Right atrium auricular region (tissue), 2 donors: ENCODE data around the gene HYAL2. TPM values are rescaled to one million over a fixed set of nuclear protein-coding genes. Genes with fewer than 3 reads are reported as not detected.
A peak's percentile ranks its signal among the peaks of the same experiment; 100 is the strongest.

Experiments
- DNase-seq: peaks from one replicate; pipeline ENCODE4 v3.0.0-alpha.2; 2019; ENCODE audit warnings: low spot score
- H3K27ac ChIP-seq, 2 donors: fragments of 200-600 bp; sonication (generic); 1 replicate in 1 of 2; 2 replicates in 1 of 2; pipeline ENCODE4 v1.5.1; 2016 to 2019
- H3K27me3 ChIP-seq, 2 donors: fragments of 200-600 bp; sonication (generic); one replicate each; pipeline versions ENCODE4 v1.5.1 to v1.6.0; 2017 to 2019
- H3K36me3 ChIP-seq: fragments of 200-600 bp; sonication (generic); one replicate; pipeline ENCODE4 v1.5.1; 2016
- H3K4me1 ChIP-seq, 2 donors: fragments of 200-600 bp; sonication (generic); one replicate each; pipeline versions ENCODE4 v1.5.1 to v1.6.0; 2017 to 2019
- H3K4me3 ChIP-seq, 2 donors: fragments of 200-600 bp; sonication (generic); 1 replicate in 1 of 2; 2 replicates in 1 of 2; pipeline ENCODE4 v1.5.1; 2017 to 2019; ENCODE audit warnings: mild to moderate bottlenecking in 1 of 2, moderate library complexity in 1 of 2
- H3K9me3 ChIP-seq, 2 donors: fragments of 200-600 bp; sonication (generic); one replicate each; pipeline ENCODE4 v1.5.1; 2019
- CTCF ChIP-seq, 2 donors: fragments of 200-600 bp; sonication (generic); IDR thresholded peaks; one replicate each; pipeline ENCODE4 v1.5.1; 2019; ENCODE audit warnings: antibody characterized with exemption in 2 of 2
- total RNA-seq, 2 donors: library from RNA; depleted of rRNA; stranded (reverse); fragments of >200 nt; gene quantifications; one replicate each; pipeline ENCODE4 v1.1.0, GENCODE V29; 2016

The HYAL2 gene
- total RNA-seq, 2 donors from 2014 or later, result 129 to 198 TPM

DNA sequence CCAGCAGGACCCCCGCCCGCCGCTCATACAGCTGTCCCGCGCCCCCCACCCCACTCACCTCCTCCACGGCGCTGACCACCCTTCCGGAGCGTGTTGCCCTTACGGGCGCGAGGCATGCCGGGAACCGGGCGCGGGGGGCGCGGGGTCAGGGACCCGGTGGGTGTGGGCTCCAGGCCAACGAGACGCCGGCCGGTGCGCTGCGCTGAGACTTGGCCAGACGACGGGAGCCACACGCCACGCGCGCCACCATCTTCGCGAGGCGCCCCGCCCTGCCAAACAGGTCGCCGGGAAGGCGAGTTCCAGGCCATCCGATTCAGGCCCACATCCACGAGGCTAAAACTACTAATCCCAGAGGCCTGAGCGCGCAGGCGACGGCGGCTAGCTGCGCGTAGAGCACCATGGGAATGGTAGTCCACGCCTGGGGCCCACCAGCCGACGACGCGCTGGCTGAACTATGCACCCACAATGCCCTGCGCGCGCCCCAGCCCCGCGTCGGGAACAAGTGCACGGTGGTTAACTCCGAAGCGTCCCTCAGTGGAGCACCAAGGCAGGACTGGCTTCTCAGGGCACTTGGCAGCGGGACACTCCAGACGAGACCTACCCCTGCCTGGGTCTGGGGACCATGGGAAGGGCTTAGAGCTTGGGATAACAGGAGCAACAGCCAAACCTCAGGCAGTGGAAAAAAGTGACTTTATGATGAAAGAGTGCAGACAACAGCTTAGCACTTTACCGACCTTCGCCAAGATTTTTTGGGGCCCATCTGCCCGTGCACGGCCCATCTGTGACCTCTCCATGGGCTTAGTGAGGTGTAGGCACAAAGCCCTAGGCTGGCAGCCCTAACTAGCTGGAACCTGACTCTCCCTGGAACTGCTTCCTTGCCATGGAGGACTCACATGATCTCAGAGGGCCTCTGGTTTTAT lies 30.1 kb downstream of the HYAL2 start, which contains the start of gene IFRD2:
IFRD2 (minus strand) TSS at position 271 of the 920 bp plus-strand sequence; CDS start at position 116, 155 bp downstream.
- peak in 1 of 2 donors; percentile 16 for TF ChIP-seq CTCF (IDR thresholded peaks at IDR 0.05)
- DNase-seq, result peak; percentile 98
- H3K36me3 ChIP-seq, result peaks cover 32% of the 10 kb centered on the region
- H3K27ac ChIP-seq, result peak within 1 kb of the TSS; percentile 91 to 96
- no peaks in the 10 kb centered on the region for H3K27me3 ChIP-seq
- H3K4me3 ChIP-seq, result peak within 1 kb of the TSS; percentile 88 to 99
- H3K9me3 ChIP-seq, result no peaks in the 10 kb centered on the region
- peaks cover 0 to 36% of the 10 kb centered on the region in 2 donors for H3K4me1 ChIP-seq

DNA sequence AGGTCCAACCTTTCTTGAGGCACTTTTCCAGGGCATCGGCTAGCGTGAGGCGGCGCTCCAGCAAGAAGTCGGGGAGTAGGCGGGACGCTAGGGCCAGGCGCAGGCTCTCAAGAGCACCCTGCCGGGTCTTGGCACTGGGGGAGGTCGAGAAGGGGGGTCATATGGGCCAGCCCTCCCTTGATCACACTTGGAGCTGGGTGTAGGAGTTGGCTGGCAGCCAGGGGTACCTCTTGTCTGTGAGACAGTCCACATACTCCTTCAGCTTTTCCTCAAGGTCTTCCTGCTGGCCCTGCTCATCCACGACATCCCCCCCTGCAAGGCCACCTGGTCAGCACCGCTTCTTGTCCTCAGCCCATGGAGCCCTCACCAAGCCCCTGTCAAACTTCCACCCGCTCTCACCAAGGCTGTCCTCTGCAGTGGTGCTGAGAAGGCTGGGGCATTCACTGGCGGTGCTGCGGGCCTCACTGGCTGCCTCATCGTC lies 32.3 kb downstream of the HYAL2 start:
- Histone ChIP-seq H3K27ac (no peak overlapping the region), H3K4me3 (no peak overlapping the region), H3K27me3 (no peaks in the 10 kb centered on the region), H3K9me3 (no peaks in the 10 kb centered on the region), H3K4me1 (peaks cover 0 to 58% of the 10 kb centered on the region in 2 donors), H3K36me3 (peaks cover 38% of the 10 kb centered on the region)
- DNase-seq, result no peak
- no peak for TF ChIP-seq CTCF (IDR thresholded peaks at IDR 0.05)

- Histone ChIP-seq H3K9me3 (no peaks in the 10 kb centered on the region), H3K27ac (no peak overlapping the region), H3K4me3 (no peak overlapping the region), H3K4me1 (peaks cover 0 to 58% of the 10 kb centered on the region in 2 donors), H3K27me3 (no peaks in the 10 kb centered on the region), H3K36me3 (peaks cover 38% of the 10 kb centered on the region)
- no peak for DNase-seq
- no peak for TF ChIP-seq CTCF (IDR thresholded peaks at IDR 0.05)
These were observed 33.4 kb downstream of the HYAL2 start for GRCh38 chr3:50289130-50289529.

DNA sequence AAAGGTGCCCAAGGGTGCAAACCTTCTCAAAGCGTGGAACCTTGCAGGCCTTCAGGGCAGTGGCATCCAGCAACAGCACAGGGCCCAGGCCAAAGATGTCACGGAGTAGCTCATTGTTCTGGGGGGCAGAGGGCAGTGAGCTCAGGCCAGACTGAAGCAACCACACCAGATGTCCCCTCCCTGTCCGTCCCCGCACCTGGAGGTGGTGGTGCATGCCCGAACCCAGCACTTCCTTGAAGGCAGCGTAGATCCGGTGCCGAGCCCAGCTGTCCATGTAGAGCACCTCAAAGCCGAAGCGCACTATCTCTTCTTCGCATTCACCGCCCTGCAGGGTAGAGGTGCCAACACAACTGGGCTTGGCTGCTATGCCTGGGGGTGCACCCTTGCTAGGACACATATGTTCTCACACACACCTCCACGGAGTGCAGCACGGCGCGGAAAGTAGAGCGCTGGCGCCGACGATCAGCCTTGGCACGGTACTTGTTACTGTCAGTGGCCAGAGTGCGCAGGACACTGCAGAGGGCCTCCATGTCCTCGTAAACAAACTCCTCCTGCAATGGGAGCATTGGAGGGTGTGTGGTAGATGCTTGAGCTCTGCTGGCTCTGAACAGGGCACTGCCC lies 34.0 kb downstream of the HYAL2 start:
- no peak for TF ChIP-seq CTCF (IDR thresholded peaks at IDR 0.05)
- Histone ChIP-seq H3K9me3 (no peaks in the 10 kb centered on the region), H3K36me3 (peaks cover 38% of the 10 kb centered on the region), H3K27me3 (no peaks in the 10 kb centered on the region), H3K27ac (no peak overlapping the region), H3K4me1 (peaks cover 0 to 57% of the 10 kb centered on the region in 2 donors), H3K4me3 (no peak overlapping the region)
- DNase-seq, result no peak

DNA sequence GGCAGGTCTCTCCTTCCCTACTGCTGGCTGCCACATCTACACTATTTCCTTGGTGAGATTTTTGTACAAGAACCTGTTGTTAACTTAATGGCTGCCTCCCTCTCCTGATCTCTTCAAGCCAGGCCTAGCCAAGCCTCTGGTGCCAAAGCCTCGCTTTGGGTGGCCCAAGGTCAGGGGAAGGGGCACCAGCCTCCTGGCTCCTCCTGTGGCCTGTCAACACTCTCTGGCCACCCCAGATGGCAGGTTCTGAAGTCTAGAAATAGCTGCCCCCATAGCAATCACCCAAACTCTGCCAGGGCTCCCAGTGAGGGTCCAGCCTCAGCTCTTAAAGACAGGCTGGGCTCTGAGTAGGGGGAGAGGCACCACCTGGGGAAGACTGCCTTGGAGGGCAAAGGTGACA lies 35.3 kb downstream of the HYAL2 start:
- Histone ChIP-seq H3K27me3 (no peaks in the 10 kb centered on the region), H3K9me3 (no peaks in the 10 kb centered on the region), H3K36me3 (peaks cover 38% of the 10 kb centered on the region), H3K4me1 (peaks cover 0 to 47% of the 10 kb centered on the region in 2 donors), H3K4me3 (no peak overlapping the region), H3K27ac (peak overlapping the region; percentile 55 to 67)
- no peak for TF ChIP-seq CTCF (IDR thresholded peaks at IDR 0.05)
- DNase-seq, result no peak
